Smooth muscle cell (in vitro differentiated cells): ENCODE results near the gene OAS1. TPM values are rescaled to one million over a fixed set of nuclear protein-coding genes. Genes with fewer than 3 reads are reported as not detected.

ENCODE experiments used
- DNase-seq: peaks from one replicate; lab custom pipeline; 2025; ENCODE audit not compliant: unreplicated experiment; lab: John Stamatoyannopoulos, UW
- H2AFZ ChIP-seq: fragments of 200-600 bp; sonication (generic); 2 replicates; pipeline ENCODE4 v1.6.0; 2016; ENCODE audit warnings: antibody characterized with exemption, low read depth, mild to moderate bottlenecking
- H3F3A ChIP-seq: fragments of 200-600 bp; sonication (generic); 2 replicates; pipeline ENCODE4 v1.6.0; 2017; ENCODE audit warnings: antibody characterized with exemption, low read depth
- H3K27ac ChIP-seq: fragments of 200-600 bp; sonication (generic); 2 replicates; pipeline ENCODE4 v1.5.1; 2016; ENCODE audit warnings: low read depth, mild to moderate bottlenecking
- H3K27me3 ChIP-seq: fragments of 200-600 bp; sonication (generic); 2 replicates; pipeline ENCODE4 v1.6.1; 2016; ENCODE audit warnings: low read depth, mild to moderate bottlenecking
- H3K36me3 ChIP-seq: fragments of 200-600 bp; sonication (generic); 2 replicates; pipeline ENCODE4 v1.5.1; 2016; ENCODE audit warnings: low read depth
- H3K4me1 ChIP-seq: fragments of 200-600 bp; sonication (generic); 2 replicates; pipeline ENCODE4 v1.5.1; 2016; ENCODE audit warnings: low read depth
- H3K4me2 ChIP-seq: fragments of 200-600 bp; sonication (generic); 2 replicates; pipeline ENCODE4 v1.6.0; 2016; ENCODE audit warnings: mild to moderate bottlenecking
- H3K4me3 ChIP-seq: fragments of 200-600 bp; sonication (generic); 2 replicates; pipeline ENCODE4 v1.5.1; 2016; ENCODE audit warnings: mild to moderate bottlenecking
- H3K79me2 ChIP-seq: fragments of 200-600 bp; sonication (generic); 2 replicates; pipeline ENCODE4 v1.6.0; 2016; ENCODE audit warnings: low read depth, mild to moderate bottlenecking
- H3K9ac ChIP-seq: fragments of 200-600 bp; sonication (generic); 2 replicates; pipeline ENCODE4 v1.6.0; 2016; ENCODE audit warnings: low read depth
- H3K9me3 ChIP-seq: fragments of 200-600 bp; sonication (generic); replicated peaks from 2 replicates; pipeline ENCODE4 v1.5.1; 2016; ENCODE audit warnings: low read depth
- H4K20me1 ChIP-seq: fragments of 200-600 bp; sonication (generic); 2 replicates; pipeline ENCODE4 v1.6.0; 2016; ENCODE audit warnings: low read depth
- WGBS: methylation state at CpG from one replicate; pipeline ENCODE4 v1.1.7; 2016; ENCODE audit warnings: low lambda C conversion rate; 5-methylcytosine and 5-hydroxymethylcytosine counted together
- polyA plus RNA-seq: library from polyadenylated mRNA; unstranded; fragments of >200 nt; fragmentation: Nextera tagmentation; extraction: Ambion mirVana; gene quantifications from 2 replicates; pipeline ENCODE4 v1.2.1, GENCODE V29; 2016
- total RNA-seq: library from RNA; depleted of rRNA; stranded (reverse); fragments of >200 nt; gene quantifications from 2 replicates; pipeline ENCODE4 v1.2.3, GENCODE V29; 2014
- TF ChIP-seq, protein P1 (sequence below): fragments of 200-600 bp; sonication (generic); IDR thresholded peaks from 2 replicates; pipeline ENCODE4 v1.5.1; 2017; ENCODE audit warnings: borderline replicate concordance, mild to moderate bottlenecking, antibody characterized with exemption; ENCODE audit not compliant: insufficient read depth, poor library complexity, severe bottlenecking

The OAS1 gene
- total and polyA plus RNA-seq, 2 experiments from 2014 or later: 0.27 TPM; not detected in 1

DNA sequence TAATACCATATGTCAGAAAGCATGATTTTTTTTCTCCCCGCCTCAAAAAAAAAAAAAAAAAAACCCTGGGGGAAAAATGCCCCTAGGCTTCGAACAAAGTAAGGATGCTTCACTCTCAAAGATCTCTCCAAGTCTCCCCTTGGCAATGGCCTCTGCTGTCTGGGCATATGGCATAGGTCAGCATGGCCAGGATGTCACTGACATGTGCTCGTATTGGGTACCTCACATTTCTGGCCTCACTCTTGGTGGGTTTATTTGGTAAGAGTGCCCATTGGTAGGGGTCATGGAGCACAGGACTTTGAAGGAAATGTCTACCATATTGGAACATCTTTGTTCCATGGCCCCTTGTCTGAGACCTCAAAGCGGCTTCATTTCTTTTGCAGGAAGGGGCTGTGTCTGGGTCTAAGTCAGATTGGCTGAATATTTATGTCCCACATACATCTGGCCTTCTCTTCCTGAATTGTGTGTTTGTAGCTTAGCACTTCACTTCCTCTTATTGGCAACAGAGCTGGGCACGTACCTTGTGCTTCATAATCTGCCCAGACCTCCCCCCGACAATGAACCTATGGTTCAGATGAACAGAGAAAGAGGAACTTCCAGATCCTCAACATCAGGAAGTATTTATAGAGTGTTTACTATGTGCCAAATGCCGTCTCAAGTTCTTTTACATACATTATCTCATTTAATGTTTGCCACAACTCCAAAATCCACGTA lies 36.3 kb upstream of the OAS1 start:
- no peaks in the 10 kb centered on the region for H3F3A ChIP-seq
- H3K9me3 ChIP-seq: no peaks in the 10 kb centered on the region
- no peaks in the 10 kb centered on the region for H3K79me2 ChIP-seq
- H2AFZ ChIP-seq: no peak overlapping the region
- H3K4me2 ChIP-seq: no peak overlapping the region
- H3K36me3 ChIP-seq: no peaks in the 10 kb centered on the region
- no peaks in the 10 kb centered on the region for H3K4me1 ChIP-seq
- WGBS: 76% methylated on average over 8 of the region's 8 CpGs
- no peak overlapping the region for H3K9ac ChIP-seq
- DNase-seq: no peak
- peaks cover 27% of the 10 kb centered on the region for H3K27me3 ChIP-seq
- no peak overlapping the region for H3K27ac ChIP-seq
- no peaks in the 10 kb centered on the region for H4K20me1 ChIP-seq
- no peak overlapping the region for H3K4me3 ChIP-seq
- TF ChIP-seq, protein P1, sequence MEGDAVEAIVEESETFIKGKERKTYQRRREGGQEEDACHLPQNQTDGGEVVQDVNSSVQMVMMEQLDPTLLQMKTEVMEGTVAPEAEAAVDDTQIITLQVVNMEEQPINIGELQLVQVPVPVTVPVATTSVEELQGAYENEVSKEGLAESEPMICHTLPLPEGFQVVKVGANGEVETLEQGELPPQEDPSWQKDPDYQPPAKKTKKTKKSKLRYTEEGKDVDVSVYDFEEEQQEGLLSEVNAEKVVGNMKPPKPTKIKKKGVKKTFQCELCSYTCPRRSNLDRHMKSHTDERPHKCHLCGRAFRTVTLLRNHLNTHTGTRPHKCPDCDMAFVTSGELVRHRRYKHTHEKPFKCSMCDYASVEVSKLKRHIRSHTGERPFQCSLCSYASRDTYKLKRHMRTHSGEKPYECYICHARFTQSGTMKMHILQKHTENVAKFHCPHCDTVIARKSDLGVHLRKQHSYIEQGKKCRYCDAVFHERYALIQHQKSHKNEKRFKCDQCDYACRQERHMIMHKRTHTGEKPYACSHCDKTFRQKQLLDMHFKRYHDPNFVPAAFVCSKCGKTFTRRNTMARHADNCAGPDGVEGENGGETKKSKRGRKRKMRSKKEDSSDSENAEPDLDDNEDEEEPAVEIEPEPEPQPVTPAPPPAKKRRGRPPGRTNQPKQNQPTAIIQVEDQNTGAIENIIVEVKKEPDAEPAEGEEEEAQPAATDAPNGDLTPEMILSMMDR: no peak

DNA sequence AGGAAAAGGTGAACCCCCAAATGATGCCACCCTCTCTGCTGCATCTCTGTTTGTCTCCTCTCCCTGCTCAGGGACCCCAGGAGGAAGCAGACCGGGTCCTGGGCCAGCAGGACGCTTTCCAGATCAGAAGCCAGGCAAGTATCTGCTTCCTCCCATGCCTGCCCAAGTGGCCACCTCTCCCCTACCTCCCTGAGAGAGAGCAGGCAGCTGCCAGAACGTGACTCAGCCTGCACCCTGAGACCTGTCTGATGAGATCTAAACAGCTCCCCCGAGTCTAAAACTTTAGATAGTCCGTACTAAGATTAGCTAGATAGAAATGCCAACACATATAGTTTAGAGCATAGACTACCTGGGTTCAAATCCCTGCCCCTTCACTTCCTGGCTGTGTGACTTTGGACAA lies 31.2 kb upstream of the OAS1 start:
- peaks cover 11% of the 10 kb centered on the region for H3K27me3 ChIP-seq
- H3K79me2 ChIP-seq: no peaks in the 10 kb centered on the region
- DNase-seq: no peak
- TF ChIP-seq, protein P1: no peak
- H3K4me1 ChIP-seq: no peaks in the 10 kb centered on the region
- no peaks in the 10 kb centered on the region for H3K9me3 ChIP-seq
- no peak overlapping the region for H3K4me3 ChIP-seq
- no peak overlapping the region for H3K27ac ChIP-seq
- no peaks in the 10 kb centered on the region for H3K36me3 ChIP-seq
- H3K4me2 ChIP-seq: no peak overlapping the region
- 64% methylated on average over 5 of the region's 5 CpGs for WGBS
- H4K20me1 ChIP-seq: no peaks in the 10 kb centered on the region
- no peaks in the 10 kb centered on the region for H3F3A ChIP-seq
- H2AFZ ChIP-seq: no peak overlapping the region
- H3K9ac ChIP-seq: no peak overlapping the region

DNA sequence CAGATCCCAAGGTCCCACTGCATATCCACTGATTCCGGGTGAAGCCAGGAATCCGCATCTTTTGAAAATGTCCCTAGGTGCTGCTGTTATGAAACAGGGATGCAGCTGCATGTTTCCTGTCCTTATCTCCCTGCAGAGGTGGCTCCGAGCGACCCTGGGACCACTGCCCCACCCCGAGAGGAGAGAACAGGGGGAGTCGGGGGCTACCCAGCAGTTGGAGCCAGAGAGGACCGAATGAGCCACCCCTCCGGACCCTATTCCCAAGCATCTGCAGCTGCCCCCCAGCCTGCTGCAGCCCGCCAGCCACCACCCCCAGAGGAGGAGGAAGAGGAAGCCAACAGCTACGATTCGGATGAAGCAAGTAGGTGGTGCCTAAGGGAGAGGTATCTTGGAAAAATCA lies 30.3 kb upstream of the OAS1 start:
- H3K79me2 ChIP-seq: no peaks in the 10 kb centered on the region
- H3K36me3 ChIP-seq: no peaks in the 10 kb centered on the region
- H3K27ac ChIP-seq: no peak overlapping the region
- no peaks in the 10 kb centered on the region for H3F3A ChIP-seq
- H3K27me3 ChIP-seq: peaks cover 11% of the 10 kb centered on the region
- no peaks in the 10 kb centered on the region for H3K4me1 ChIP-seq
- no peaks in the 10 kb centered on the region for H3K9me3 ChIP-seq
- H2AFZ ChIP-seq: no peak overlapping the region
- TF ChIP-seq, protein P1: no peak
- no peak overlapping the region for H3K4me2 ChIP-seq
- DNase-seq: no peak
- WGBS: 75% methylated on average over 11 of the region's 11 CpGs
- H3K4me3 ChIP-seq: no peak overlapping the region
- H4K20me1 ChIP-seq: no peaks in the 10 kb centered on the region
- H3K9ac ChIP-seq: no peak overlapping the region

DNA sequence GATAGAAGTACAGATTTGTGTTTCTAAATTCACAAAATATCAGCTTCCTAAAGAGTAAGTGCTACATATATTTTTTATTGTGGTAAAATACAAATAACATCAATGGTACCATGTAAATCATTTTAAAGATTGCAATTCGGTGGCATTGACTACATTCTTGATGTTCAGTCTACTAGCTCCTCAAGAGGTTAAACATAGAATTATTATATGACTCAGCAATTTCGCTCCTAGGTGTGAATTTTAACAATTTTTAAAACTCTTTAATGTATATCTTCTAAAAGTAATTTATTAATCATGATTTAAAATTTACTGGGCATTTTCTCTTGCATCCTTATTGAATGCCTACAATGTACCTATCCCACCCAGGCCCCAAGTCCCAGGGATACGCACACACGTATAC lies 29.8 kb upstream of the OAS1 start:
- Histone ChIP-seq H3F3A (no peaks in the 10 kb centered on the region), H3K27ac (no peak overlapping the region), H3K9me3 (no peaks in the 10 kb centered on the region), H3K27me3 (peaks cover 7% of the 10 kb centered on the region), H4K20me1 (no peaks in the 10 kb centered on the region), H2AFZ (no peak overlapping the region), H3K9ac (no peak overlapping the region), H3K4me2 (no peak overlapping the region), H3K4me1 (no peaks in the 10 kb centered on the region), H3K79me2 (no peaks in the 10 kb centered on the region), H3K4me3 (no peak overlapping the region), H3K36me3 (no peaks in the 10 kb centered on the region)
- TF ChIP-seq, protein P1: no peak
- DNase-seq: no peak
- WGBS: 91% methylated on average over 4 of the region's 4 CpGs
